Right lobe of liver (tissue), 4 donors: Measurements from ENCODE around the gene TNFRSF1B.

Experiments
- CTCF ChIP-seq, 4 donors: fragments of 200-600 bp in 3 of 4; fragments of 450-650 bp in 1 of 4; IDR thresholded peaks; one replicate each; pipeline versions ENCODE4 v1.5.1 to v1.8.0; 2016 to 2022; ENCODE audit warnings: antibody characterized with exemption in 4 of 4, mild to moderate bottlenecking in 2 of 4
- POLR2A ChIP-seq: fragments of 450-650 bp; IDR thresholded peaks from one replicate; pipeline ENCODE4 v1.6.1; 2017; ENCODE audit warnings: antibody characterized with exemption, mild to moderate bottlenecking
- donor health status: DM: no; HTN: no; CAD: no.
- donor health status: DM: no; HTN: no; CAD: no.
- donor health status: DM: no; HTN: yes; CAD: no.

GRCh38 chr1:12200208-12200607, 33.4 kb downstream of the TNFRSF1B start:
- TF ChIP-seq CTCF (IDR thresholded peaks at IDR 0.05), result no peak
- TF ChIP-seq POLR2A, result no peak
